Activated B cell treated with CpG ODN at 0.5 μM for 24 hours (primary cell): ENCODE measurements around the gene ADAMTS6. TPM values are rescaled to one million over a fixed set of nuclear protein-coding genes. Genes with fewer than 3 reads are reported as not detected.

Experiments used
- ATAC-seq: fragments of 200-7000 bp; cut with Tn5 transposase; one replicate; pipeline ENCODE4 v1.10.0; 2021; ENCODE audit warnings: low read depth, mild to moderate bottlenecking, moderate library complexity
- CTCF ChIA-PET: fragments of 350-600 bp; sonication (Branson Sonifier 250); formaldehyde crosslinking; loops from one replicate; lab custom pipeline; 2021; ENCODE audit warnings: antibody characterized with exemption; lab: Charles Lee
- POLR2A ChIA-PET: fragments of 350-600 bp; sonication (Branson Sonifier 250); formaldehyde crosslinking; loops from one replicate; lab custom pipeline; 2021; ENCODE audit warnings: antibody characterized with exemption; lab: Charles Lee
- DNase-seq: peaks from one replicate; pipeline ENCODE4 v3.0.0; 2022
- H3K27ac Mint-ChIP-seq: one replicate; pipeline ENCODE4 v1.8.0; 2020; ENCODE audit warnings: mixed read lengths
- H3K27me3 Mint-ChIP-seq: one replicate; pipeline ENCODE4 v1.8.0; 2021; ENCODE audit warnings: mixed read lengths
- H3K36me3 Mint-ChIP-seq: one replicate; pipeline ENCODE4 v1.8.0; 2021; ENCODE audit warnings: low read depth, mixed read lengths
- H3K4me1 Mint-ChIP-seq: one replicate; pipeline ENCODE4 v1.8.0; 2021; ENCODE audit warnings: mixed read lengths
- H3K4me3 Mint-ChIP-seq: one replicate; pipeline ENCODE4 v1.8.0; 2020; ENCODE audit warnings: mild to moderate bottlenecking, mixed read lengths
- H3K9me3 Mint-ChIP-seq: one replicate; pipeline ENCODE4 v1.8.0; 2020; ENCODE audit warnings: mixed read lengths
- intact Hi-C: fragments of 100-400 bp; cut with micrococcal nuclease; formaldehyde crosslinking; loops from one replicate; pipeline ENCODE4 v1.15.1; 2024
- total RNA-seq: library from RNA; stranded (reverse); gene quantifications from 2 replicates; pipeline ENCODE4 v1.2.3, GENCODE V29; 2022
- TF ChIP-seq, protein P1 (sequence below): fragments of 200-600 bp; IDR thresholded peaks from one replicate; pipeline ENCODE4 v1.8.0; 2022; ENCODE audit warnings: antibody characterized with exemption, mild to moderate bottlenecking

Gene ADAMTS6
- total RNA-seq, 1 donor from 2014 or later: 3.2 TPM

DNA sequence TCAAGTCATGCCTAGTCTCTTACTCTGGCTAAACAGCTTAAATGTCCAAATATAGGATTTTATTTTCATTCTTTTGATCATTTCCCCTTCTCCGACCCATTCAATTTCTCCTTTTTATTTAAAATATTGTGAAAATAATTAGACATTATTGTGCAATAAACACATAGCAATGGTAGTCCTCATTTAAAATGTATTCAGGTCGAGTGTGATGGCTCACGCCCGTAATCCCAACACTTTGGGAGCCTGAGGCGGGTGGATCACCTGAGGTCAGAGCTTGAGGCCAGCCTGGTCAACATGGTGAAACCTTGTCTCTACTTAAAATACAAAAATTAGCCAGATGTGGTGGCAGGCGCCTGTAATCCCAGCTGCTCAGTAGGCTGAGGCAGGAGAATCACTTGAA is 26.7 kb downstream of the ADAMTS6 start:
- no peaks in the 10 kb centered on the region for H3K4me1 Mint-ChIP-seq
- POLR2A ChIA-PET: no interaction called here
- H3K36me3 Mint-ChIP-seq: peaks cover 18% of the 10 kb centered on the region
- H3K27ac Mint-ChIP-seq: no peak overlapping the region
- intact Hi-C loops: no loop called here
- CTCF ChIA-PET: no interaction called here
- peaks cover 3% of the 10 kb centered on the region for H3K9me3 Mint-ChIP-seq
- H3K4me3 Mint-ChIP-seq: no peak overlapping the region
- TF ChIP-seq, protein P1, sequence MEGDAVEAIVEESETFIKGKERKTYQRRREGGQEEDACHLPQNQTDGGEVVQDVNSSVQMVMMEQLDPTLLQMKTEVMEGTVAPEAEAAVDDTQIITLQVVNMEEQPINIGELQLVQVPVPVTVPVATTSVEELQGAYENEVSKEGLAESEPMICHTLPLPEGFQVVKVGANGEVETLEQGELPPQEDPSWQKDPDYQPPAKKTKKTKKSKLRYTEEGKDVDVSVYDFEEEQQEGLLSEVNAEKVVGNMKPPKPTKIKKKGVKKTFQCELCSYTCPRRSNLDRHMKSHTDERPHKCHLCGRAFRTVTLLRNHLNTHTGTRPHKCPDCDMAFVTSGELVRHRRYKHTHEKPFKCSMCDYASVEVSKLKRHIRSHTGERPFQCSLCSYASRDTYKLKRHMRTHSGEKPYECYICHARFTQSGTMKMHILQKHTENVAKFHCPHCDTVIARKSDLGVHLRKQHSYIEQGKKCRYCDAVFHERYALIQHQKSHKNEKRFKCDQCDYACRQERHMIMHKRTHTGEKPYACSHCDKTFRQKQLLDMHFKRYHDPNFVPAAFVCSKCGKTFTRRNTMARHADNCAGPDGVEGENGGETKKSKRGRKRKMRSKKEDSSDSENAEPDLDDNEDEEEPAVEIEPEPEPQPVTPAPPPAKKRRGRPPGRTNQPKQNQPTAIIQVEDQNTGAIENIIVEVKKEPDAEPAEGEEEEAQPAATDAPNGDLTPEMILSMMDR: no peak
- no peak for DNase-seq
- no peak for ATAC-seq
- no peaks in the 10 kb centered on the region for H3K27me3 Mint-ChIP-seq

DNA sequence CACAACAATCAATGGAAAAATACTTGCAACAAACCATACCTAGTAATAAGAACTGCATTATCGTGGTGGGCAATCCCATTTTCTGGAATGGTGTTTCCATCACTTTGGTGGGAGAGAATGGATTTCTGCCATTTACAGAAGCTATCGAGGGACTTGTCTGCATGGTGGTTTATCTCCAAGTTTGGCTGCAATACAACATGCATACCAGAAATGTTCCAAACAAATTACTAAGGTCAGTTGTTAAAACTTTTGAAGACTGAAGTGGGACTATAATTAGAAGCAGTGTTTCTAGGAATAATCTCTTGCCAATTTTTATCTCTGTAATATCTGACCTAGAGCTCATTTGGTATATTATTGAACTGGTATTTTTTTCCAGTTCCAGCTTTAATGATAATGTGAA is 30.3 kb downstream of the ADAMTS6 start:
- CTCF ChIA-PET: no interaction called here
- ATAC-seq: no peak

DNA sequence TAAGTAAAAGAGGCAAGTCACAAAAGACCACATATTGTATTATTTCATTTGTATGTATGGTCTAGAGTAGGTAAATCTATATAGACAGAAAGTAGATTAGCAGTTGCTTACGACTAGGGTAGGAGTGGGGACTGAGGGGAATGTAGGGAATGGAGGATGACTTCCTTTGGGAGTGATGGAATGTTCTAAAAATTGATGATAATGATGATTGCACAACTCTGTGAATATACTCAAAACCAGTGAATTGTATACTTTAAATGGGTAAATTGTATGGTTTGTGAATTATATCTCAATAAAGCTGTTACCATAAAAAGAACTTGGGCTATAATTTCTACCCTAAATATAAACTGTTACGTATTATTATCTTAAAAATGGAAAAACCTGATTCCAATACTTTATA is 35.0 kb downstream of the ADAMTS6 start:
- Mint-ChIP-seq H3K36me3 (no peaks in the 10 kb centered on the region), H3K27ac (no peak overlapping the region), H3K4me3 (no peak overlapping the region), H3K4me1 (no peaks in the 10 kb centered on the region), H3K27me3 (no peaks in the 10 kb centered on the region), H3K9me3 (no peaks in the 10 kb centered on the region)
- TF ChIP-seq, protein P1: no peak
- DNase-seq (no peak), ATAC-seq (no peak)
- intact Hi-C loops: no loop called here
- CTCF ChIA-PET: no interaction called here
- POLR2A ChIA-PET: no interaction called here

More for the DNA sequence above, 30.3 kb downstream of the ADAMTS6 start:
- intact Hi-C loops: no loop called here
- TF ChIP-seq, protein P1: no peak
- Mint-ChIP-seq H3K36me3 (peaks cover 10% of the 10 kb centered on the region), H3K27ac (no peak overlapping the region), H3K4me1 (no peaks in the 10 kb centered on the region), H3K27me3 (no peaks in the 10 kb centered on the region), H3K4me3 (no peak overlapping the region), H3K9me3 (peaks cover 3% of the 10 kb centered on the region)
- no peak for DNase-seq
- POLR2A ChIA-PET: interaction anchor here (0.6 kb wide), 1 partner anchor 480 kb away, joined by 3 read pairs; no protein-coding TSS in a partner anchor

DNA sequence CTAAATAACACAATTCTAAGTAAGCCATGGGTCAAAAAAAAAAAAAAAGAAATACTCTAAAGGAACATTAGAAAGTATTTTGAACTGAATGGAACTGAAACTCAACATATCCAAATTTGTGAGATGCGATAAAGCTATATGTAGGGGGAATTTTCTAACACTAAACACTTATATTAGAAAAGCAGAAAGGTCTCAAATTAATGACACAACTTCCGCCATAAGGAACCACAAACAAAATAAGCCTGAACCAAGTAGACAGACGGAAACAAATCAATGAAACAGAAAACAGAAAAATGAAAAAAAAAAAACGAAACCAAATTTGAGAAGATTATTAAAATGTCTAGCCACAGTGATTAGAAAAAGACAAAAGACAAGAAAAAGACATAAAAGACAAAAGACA is 39.9 kb downstream of the ADAMTS6 start:
- H3K36me3 Mint-ChIP-seq: no peaks in the 10 kb centered on the region
- DNase-seq (no peak), ATAC-seq (no peak)
- POLR2A ChIA-PET: no interaction called here
- no peak overlapping the region for H3K27ac Mint-ChIP-seq
- CTCF ChIA-PET: no interaction called here
- no peaks in the 10 kb centered on the region for H3K4me1 Mint-ChIP-seq
- no peak overlapping the region for H3K4me3 Mint-ChIP-seq
- intact Hi-C loops: no loop called here
- H3K27me3 Mint-ChIP-seq: no peaks in the 10 kb centered on the region
- TF ChIP-seq, protein P1: no peak
- no peaks in the 10 kb centered on the region for H3K9me3 Mint-ChIP-seq

DNA sequence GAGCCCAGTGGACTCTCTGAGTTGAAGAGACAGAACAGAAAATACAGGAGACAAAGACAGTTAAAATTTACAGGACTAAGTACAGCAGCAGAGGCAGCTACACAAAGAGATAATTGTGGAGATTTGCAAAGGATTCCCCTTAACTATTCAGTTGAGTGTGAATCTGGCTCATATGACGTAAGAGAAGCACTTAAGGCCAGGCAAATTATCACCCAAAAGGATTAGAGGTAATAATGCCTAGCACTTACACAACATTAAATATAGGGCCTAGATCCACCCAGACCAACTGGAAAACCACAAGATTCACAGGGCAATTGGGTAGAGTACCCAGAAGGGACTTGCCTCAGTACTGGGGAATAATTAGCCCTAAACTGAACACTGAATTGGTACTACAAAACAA is 41.3 kb downstream of the ADAMTS6 start:
- DNase-seq: no peak
- ChIA-PET CTCF (no interaction called here), POLR2A (no interaction called here)
- ATAC-seq: no peak
- no peak overlapping the region for H3K4me3 Mint-ChIP-seq
- H3K27ac Mint-ChIP-seq: no peak overlapping the region
- intact Hi-C loops: no loop called here
- TF ChIP-seq, protein P1: no peak
- H3K9me3 Mint-ChIP-seq: no peaks in the 10 kb centered on the region
- H3K36me3 Mint-ChIP-seq: no peaks in the 10 kb centered on the region
- no peaks in the 10 kb centered on the region for H3K27me3 Mint-ChIP-seq
- no peaks in the 10 kb centered on the region for H3K4me1 Mint-ChIP-seq
